Aorta (tissue), 4 donors: Measurements from ENCODE around the gene ERG28. TPM values are rescaled to one million over a fixed set of nuclear protein-coding genes. Genes with fewer than 3 reads are reported as not detected.

Experiments used
- polyA plus RNA-seq, 2 donors: library from polyadenylated mRNA; stranded (reverse); fragments of 200-250 nt; gene quantifications; one replicate each; pipeline ENCODE4 v1.2.3, GENCODE V29; 2013
- total RNA-seq, 2 donors: library from RNA; stranded (reverse); fragmentation: NEBNext Ultra II Directional; extraction: Animal tissue kit (Norgen Biotek cat#: 25700); gene quantifications; one replicate each; pipeline ENCODE4 v1.2.1, GENCODE V29; 2021
- donor health status: healthy with polysubstance abuse.
- donor health status: Bipolar disorder and iron deficiency.
- donor health status: DM: no; HTN: no; CAD: no.
- donor health status: DM: yes; HTN: yes; CAD: no.

The ERG28 gene
- total and polyA plus RNA-seq, 4 donors: 10.4 to 11.9 (median 11.2) TPM

Other genes starting within 250 kb of the ERG28 start
- 10 to 100 TPM; 48.3 to 50.2 TPM for gene JDP2, start 232.9 kb downstream of the ERG28 start, total RNA-seq
- 10 to 100 TPM; 20.9 to 39.7 TPM for gene JDP2, start 232.9 kb downstream of the ERG28 start, polyA plus RNA-seq
- 1 to 10 TPM; 2.6 to 3.2 TPM for gene BATF, start 138.4 kb downstream of the ERG28 start, total RNA-seq
- gene BATF, start 138.4 kb downstream of the ERG28 start, polyA plus RNA-seq: 1 to 10 TPM; 2.1 to 8.0 TPM
- gene FLVCR2, start 82.3 kb downstream of the ERG28 start, total RNA-seq: 10 to 100 TPM; 14.6 to 15.4 TPM
- 1 to 10 TPM in 1 of 2 donors, under 1 TPM in 1; 0.38 to 7.6 TPM for gene FLVCR2, start 82.3 kb downstream of the ERG28 start, polyA plus RNA-seq
- 10 to 100 TPM; 27.5 to 40.8 TPM for gene TTLL5, start 370 bp upstream of the ERG28 start, total RNA-seq
- 10 to 100 TPM in 1 of 2 donors, 1 to 10 TPM in 1; 7.7 to 18.2 TPM for gene TTLL5, start 370 bp upstream of the ERG28 start, polyA plus RNA-seq